GM19455 (cell line): ENCODE data around the gene CIAO3.

Source experiments
- ATAC-seq: cut with Tn5 transposase; IDR thresholded peaks from one replicate; pipeline ENCODE4 v1.9.1; 2021; ENCODE audit not compliant: unreplicated experiment

The CIAO3 gene

GRCh38 chr16:711548-712320, 29.1 kb downstream of the CIAO3 start:
- no peak for ATAC-seq

GRCh38 chr16:711084-711483, 29.7 kb downstream of the CIAO3 start:
- ATAC-seq, result no peak

- ATAC-seq, result no peak
These were observed 30.2 kb downstream of the CIAO3 start for GRCh38 chr16:710500-711075.

DNA sequence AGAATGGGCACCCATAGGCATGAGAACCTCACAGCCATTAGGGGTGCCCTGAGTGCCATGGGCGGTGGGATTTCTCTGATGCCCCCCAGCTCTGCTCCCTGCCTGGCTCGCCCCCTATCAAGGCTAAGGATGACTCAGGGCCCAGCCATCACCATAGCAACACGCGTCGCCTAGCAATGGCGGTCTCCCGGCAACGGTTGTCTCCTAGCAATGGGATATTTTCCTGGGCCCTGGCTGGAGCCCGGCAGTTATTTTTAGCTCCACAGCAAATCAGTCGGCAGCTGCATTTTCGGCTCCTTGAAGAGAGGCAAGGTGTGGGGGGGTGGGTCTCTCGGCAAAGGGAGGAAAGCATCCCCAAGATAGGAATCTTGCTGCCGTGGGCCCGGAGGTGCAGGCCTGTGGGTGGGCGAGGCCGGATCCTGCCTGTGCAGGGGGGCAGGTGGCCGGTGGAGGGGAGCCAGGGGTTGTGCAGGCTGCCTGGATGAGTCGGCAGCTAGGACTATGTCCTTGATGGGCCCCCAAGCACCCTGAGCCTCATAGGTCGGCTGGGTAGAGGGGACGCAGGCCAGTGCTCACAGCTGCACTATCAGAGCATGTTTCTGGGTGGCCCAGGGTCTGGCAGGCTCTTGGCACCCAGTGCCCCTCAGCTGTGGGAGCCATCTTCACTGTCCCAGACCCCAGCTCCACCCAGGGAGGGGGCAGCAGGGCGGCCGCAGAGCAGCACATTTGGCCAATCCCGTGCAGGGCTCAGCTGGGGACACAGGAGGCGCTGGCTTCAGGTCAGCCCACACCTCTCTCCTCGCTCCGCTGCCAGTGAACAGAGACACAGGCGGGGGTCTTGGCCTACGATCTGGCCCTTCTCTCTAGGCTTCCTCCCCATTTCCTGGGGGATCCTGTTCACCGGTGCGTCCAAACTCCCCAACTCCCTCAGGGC, 31.0 kb downstream of the CIAO3 start:
- no peak for ATAC-seq

DNA sequence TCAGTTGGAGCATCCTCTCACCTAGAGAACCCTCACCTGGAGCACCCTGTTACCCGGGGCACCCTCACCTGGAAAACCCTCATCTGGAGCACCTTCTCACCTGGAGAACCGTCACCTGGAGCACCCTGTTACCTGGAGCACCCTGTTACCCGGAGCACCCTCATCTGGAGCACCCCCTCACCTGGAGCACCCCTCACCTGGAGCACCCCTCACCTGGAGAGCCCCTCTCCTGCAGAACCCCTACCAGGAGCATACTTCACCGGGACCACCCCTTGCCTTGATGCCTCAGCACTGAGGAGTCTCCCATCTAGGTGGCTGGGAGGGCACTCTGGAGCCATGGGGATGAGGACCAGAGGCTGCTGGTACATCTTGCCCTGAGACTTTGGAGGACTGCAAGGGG, 31.8 kb downstream of the CIAO3 start:
- ATAC-seq, result no peak

GRCh38 chr16:708019-708418, 32.8 kb downstream of the CIAO3 start:
- ATAC-seq, result no peak

GRCh38 chr16:707062-707538, 33.7 kb downstream of the CIAO3 start:
- ATAC-seq, result no peak

DNA sequence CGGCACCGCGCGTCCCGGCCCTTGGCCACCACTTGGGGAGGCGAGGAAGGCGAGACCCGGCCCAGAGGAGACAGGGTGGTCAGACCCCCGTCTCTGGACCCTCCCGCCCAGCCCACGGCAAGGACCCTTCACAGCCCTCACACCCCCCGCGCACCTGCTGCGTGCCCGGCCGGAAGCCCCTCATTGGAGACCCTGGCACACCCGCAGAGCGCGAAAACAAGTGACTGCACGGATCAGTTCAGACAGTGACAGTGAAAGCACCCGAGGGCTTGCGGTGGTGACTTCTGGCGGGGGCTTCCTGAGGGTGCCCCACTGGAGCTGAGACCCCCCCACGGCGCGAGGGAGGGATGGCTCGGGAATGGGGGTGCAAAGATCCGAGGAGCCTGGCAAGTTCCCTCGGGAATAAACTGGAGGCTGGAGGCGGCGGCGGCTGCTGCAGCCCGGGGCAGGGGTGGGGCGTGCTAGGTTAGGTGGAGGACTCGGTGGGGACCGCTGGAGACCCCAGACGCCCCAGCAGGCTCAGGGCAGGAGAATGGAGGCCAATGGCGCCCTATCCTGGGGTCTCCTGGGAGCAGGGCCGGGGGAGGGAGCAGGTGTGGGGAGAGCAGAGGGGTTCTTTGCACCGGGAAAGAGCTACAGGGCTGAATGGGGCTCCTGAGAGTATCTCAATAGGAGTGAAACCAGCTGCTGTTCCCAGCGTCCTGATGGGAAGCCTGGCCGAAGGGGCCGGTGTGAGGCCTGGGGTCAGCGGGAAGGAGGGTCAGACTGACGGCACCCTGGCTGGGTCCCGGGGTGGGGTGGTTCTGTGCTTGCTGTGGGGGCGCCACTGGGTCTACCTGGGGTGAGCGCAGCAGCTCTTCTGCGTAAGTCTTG, 34.4 kb downstream of the CIAO3 start:
- ATAC-seq, result no peak

DNA sequence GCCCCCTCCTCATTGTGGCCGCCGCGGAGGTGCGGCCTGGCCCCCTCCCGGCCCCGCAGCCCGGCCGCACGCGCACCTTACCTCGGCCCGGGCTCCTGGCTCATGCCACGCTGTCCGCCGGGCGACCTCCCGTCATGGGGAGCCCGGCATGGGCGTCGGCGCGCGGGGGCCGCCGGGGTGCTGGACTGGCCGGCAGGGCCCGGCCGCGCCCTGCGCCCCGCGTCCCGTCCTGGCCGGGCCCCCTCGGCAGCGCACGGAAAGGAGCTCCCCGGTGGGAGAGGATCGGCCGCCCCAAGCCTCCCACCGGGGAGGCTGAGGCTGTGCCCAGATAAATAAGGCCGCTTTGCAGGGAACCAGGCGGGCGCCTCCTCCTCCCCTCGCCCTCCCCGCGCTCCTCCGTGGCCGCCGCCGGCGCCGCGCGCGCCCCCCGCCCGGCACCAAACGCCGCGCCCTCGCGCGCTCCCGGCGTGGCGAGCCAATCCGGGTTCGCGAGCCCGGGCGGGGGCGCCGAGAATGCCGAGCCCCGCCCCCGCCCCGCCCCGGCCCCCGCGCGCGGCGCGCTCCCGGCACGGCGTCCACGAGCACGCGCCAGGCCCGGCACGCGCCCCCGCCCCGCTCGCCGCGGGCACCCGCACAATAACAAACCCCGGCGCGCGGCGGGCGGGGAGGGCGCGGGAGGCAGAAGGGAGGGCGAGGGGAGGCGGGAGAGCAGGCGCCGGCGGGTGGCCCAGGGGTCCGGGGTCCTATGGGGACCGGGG, 35.2 kb downstream of the CIAO3 start, which contains the start of gene FBXL16:
Gene FBXL16, minus strand, starts transcription at position 371 of the 758 bp plus-strand sequence. CDS start 8,396 bp downstream, outside the sequence.
- no peak for ATAC-seq

- ATAC-seq, result no peak
These were observed 36.0 kb downstream of the CIAO3 start for GRCh38 chr16:704552-705380.

GRCh38 chr16:704047-704446, 36.8 kb downstream of the CIAO3 start:
- no peak for ATAC-seq

DNA sequence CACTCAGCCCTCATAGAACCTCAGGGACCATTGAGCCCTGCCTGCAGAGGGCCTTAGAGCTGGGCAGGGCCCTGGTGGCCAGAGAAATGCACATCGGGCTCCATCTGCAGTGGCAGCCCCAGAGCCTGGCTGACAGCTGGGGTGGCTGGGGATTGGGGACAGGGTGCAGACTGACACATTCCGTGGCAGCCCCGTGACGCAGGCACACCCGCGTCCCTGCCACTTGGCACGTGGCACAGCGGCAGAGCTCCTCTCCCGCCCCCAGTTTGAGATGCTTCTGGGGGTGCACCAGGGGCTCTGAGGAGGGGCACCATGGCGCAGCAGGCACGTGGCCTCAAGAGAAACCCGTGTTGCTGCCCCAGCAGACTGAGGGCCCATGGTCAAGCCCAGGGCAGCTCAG, 37.4 kb downstream of the CIAO3 start:
- ATAC-seq, result no peak

DNA sequence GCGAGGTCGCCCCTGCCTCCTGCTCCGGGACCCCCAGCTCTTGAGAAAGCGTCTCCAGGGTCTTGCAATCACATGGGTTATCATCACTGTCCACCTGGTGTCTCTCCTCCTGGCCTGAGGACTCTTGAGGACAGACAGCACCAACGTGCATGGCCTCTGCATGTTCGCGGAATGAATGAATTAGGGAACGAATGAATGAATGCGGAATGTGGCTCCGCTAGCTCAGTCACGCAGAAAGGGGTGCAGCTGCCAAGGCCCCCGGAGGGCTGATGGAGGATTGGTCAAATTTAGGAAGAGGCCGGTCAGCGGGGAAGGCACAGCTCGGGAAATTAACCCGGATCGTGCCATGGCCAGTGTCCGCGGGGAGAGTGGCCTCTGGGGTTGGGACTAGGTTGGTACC, 38.5 kb downstream of the CIAO3 start:
- no peak for ATAC-seq

DNA sequence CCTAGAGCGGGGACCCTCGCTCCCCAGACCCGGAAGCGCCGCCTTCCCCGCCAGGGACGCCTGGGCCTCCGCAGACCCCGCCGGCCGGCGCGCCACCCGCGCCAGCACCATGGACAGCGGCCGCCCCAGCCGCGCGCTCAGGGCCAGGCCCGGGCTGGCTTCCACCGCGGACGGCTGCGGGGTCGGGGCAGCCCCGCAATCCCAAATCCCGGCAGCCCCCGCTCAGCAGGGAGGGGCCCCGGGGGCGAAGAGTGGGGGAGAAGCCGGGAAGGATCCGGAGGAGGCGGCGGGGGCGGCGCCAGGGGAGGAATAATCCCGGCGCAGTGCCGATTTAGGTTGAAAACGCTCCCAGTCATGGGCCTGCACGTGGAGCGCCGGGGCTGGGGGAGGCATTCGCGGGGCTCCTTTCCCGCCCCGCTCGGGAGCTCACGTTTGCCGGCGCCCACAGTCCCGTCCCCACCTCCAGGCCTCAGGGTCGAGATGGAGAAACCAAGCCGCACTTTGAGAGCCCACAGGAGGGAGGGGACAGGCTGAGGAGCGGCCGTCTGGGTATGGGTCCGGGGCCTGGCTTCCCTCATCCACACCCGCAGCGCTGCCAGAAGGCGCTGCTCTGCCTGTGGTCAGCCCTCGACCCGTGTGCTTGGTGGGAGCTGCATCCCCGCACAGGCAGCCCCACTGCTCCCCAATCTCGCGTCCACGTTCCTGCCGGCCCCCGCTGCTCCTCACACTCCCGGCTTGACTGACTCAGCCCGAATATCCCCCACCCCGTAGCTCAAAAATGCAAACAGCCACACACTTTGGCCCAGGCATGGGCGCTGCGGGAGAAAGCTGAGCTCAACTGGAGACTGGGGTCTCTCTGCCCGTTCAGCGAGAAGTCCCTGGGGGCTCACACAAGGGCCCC, 39.9 kb downstream of the CIAO3 start:
- no peak for ATAC-seq

- no peak for ATAC-seq
These were observed 41.7 kb downstream of the CIAO3 start for GRCh38 chr16:698911-699671.

GRCh38 chr16:695355-696089, 45.3 kb downstream of the CIAO3 start:
- no peak for ATAC-seq
